Liver (tissue), 9 donors: ENCODE measurements around the gene SUGCT. TPM values are rescaled to one million over a fixed set of nuclear protein-coding genes. Genes with fewer than 3 reads are reported as not detected.

ENCODE experiments used
- DNase-seq: peaks from one replicate; pipeline ENCODE4 v3.0.0-alpha.2; 2017; ENCODE audit warnings: low spot score
- H3K27ac ChIP-seq, 2 donors: one replicate each; pipeline ENCODE4 v1.7.0; 2013; ENCODE audit warnings: inconsistent platforms in 2 of 2, low read length in 2 of 2, control low read depth in 1 of 2, low read depth in 1 of 2, mild to moderate bottlenecking in 1 of 2
- H3K27me3 ChIP-seq, 4 donors: one replicate each; pipeline versions ENCODE4 v1.6.1 to v1.7.0; 2013; ENCODE audit warnings: low read length in 3 of 4, inconsistent platforms in 1 of 4, mild to moderate bottlenecking in 1 of 4, moderate library complexity in 1 of 4; ENCODE audit not compliant: control insufficient read depth in 4 of 4, insufficient read depth in 4 of 4
- H3K36me3 ChIP-seq, 4 donors: one replicate each; pipeline versions ENCODE4 v1.6.1 to v1.7.0; 2013; ENCODE audit warnings: low read length in 3 of 4, mild to moderate bottlenecking in 3 of 4, low read depth in 1 of 4, moderate library complexity in 1 of 4; ENCODE audit not compliant: control insufficient read depth in 4 of 4, insufficient read depth in 3 of 4
- H3K4me1 ChIP-seq, 4 donors: one replicate each; pipeline versions ENCODE4 v1.6.1 to v1.7.0; 2013; ENCODE audit warnings: low read length in 3 of 4, mild to moderate bottlenecking in 3 of 4, moderate library complexity in 1 of 4; ENCODE audit not compliant: control insufficient read depth in 4 of 4, insufficient read depth in 4 of 4
- H3K4me3 ChIP-seq, 3 donors: one replicate each; pipeline versions ENCODE4 v1.6.1 to v1.7.0; 2013; ENCODE audit warnings: low read length in 3 of 3, control low read depth in 1 of 3, low read depth in 1 of 3, mild to moderate bottlenecking in 1 of 3
- H3K9ac ChIP-seq, 2 donors: one replicate each; pipeline ENCODE4 v1.7.0; 2013; ENCODE audit warnings: low read length in 2 of 2, mild to moderate bottlenecking in 2 of 2, moderate library complexity in 2 of 2, control low read depth in 1 of 2, low read depth in 1 of 2
- H3K9me3 ChIP-seq, 4 donors: one replicate each; pipeline versions ENCODE4 v1.6.1 to v1.7.0; 2013; ENCODE audit warnings: low read length in 3 of 4; ENCODE audit not compliant: control insufficient read depth in 4 of 4
- EGR1 ChIP-seq, 2 donors: IDR thresholded peaks; 2 replicates each; pipeline ENCODE4 v1.6.1; 2016 to 2018; ENCODE audit warnings: antibody characterized with exemption in 2 of 2, low read depth in 2 of 2
- FOXA1 ChIP-seq: IDR thresholded peaks from 2 replicates; pipeline ENCODE4 v1.6.1; 2016; ENCODE audit warnings: antibody characterized with exemption
- FOXA2 ChIP-seq: IDR thresholded peaks from 2 replicates; pipeline ENCODE4 v1.6.1; 2016; ENCODE audit warnings: antibody characterized with exemption
- GABPA ChIP-seq, 2 donors: IDR thresholded peaks in 1 of 2; conservative IDR thresholded peaks in 1 of 2; 2 replicates each; pipeline ENCODE4 v1.6.1; 2016; ENCODE audit warnings: antibody characterized with exemption in 2 of 2, mild to moderate bottlenecking in 1 of 2, moderate library complexity in 1 of 2
- HNF4A ChIP-seq, 2 donors: conservative IDR thresholded peaks; 2 replicates each; pipeline ENCODE4 v1.6.1; 2016; ENCODE audit warnings: antibody characterized with exemption in 2 of 2, mild to moderate bottlenecking in 2 of 2
- HNF4G ChIP-seq: IDR thresholded peaks from 2 replicates; pipeline ENCODE4 v1.6.1; 2016; ENCODE audit warnings: antibody characterized with exemption
- JUND ChIP-seq, 2 donors: IDR thresholded peaks; 2 replicates each; pipeline ENCODE4 v1.6.1; 2016; ENCODE audit warnings: antibody characterized with exemption in 2 of 2
- NR2F2 ChIP-seq: IDR thresholded peaks from 2 replicates; pipeline ENCODE4 v1.6.1; 2016; ENCODE audit warnings: antibody characterized with exemption
- RAD21 ChIP-seq, 2 donors: IDR thresholded peaks; 2 replicates each; pipeline ENCODE4 v1.6.1; 2016; ENCODE audit warnings: antibody characterized with exemption in 2 of 2, mild to moderate bottlenecking in 2 of 2
- RXRA ChIP-seq, 2 donors: IDR thresholded peaks; 2 replicates each; pipeline ENCODE4 v1.6.1; 2017 to 2018; ENCODE audit warnings: antibody characterized with exemption in 2 of 2, mild to moderate bottlenecking in 1 of 2
- TAF1 ChIP-seq: conservative IDR thresholded peaks from 2 replicates; pipeline ENCODE4 v1.6.1; 2016; ENCODE audit warnings: antibody characterized with exemption, mild to moderate bottlenecking
- YY1 ChIP-seq: IDR thresholded peaks from 2 replicates; pipeline ENCODE4 v1.6.1; 2016; ENCODE audit warnings: antibody characterized with exemption, mild to moderate bottlenecking
- WGBS: extraction: QIAGEN DNeasy Blood & Tissue Kit; methylation state at CpG from one replicate; pipeline ENCODE4 v1.1.7; 2013; 5-methylcytosine and 5-hydroxymethylcytosine counted together
- polyA plus RNA-seq, 2 donors: library from polyadenylated mRNA; stranded (reverse) in 1 of 2; unstranded in 1 of 2; fragments of 200-250 nt in 1 of 2; fragments of >200 nt in 1 of 2; fragmentation: Nextera tagmentation in 1 of 2; extraction: Ambion mirVana in 1 of 2; gene quantifications; one replicate each; pipeline versions ENCODE4 v1.2.1 to v1.2.3, GENCODE V29; 2013 to 2015
- total RNA-seq, 2 donors: library from RNA; depleted of rRNA; stranded (reverse); fragments of >200 nt; gene quantifications; one replicate each; pipeline ENCODE4 v1.2.3, GENCODE V29; 2014
- TF ChIP-seq, protein P1 (sequence below): IDR thresholded peaks from 2 replicates; pipeline ENCODE4 v1.6.1; 2016; ENCODE audit warnings: antibody characterized with exemption, mild to moderate bottlenecking
- TF ChIP-seq, protein P2 (sequence below): IDR thresholded peaks from 2 replicates; pipeline ENCODE4 v1.6.1; 2016; ENCODE audit warnings: antibody characterized with exemption
- TF ChIP-seq, protein P3 (sequence below): IDR thresholded peaks from 2 replicates; pipeline ENCODE4 v1.6.1; 2016; ENCODE audit warnings: antibody characterized with exemption
- TF ChIP-seq, protein P4 (sequence below): fragments of 150-350 bp; IDR thresholded peaks from 2 replicates; pipeline ENCODE4 v1.5.1; 2017; ENCODE audit warnings: improper control_type of control experiment, low read depth, low read length; ENCODE audit not compliant: missing input control
- TF ChIP-seq, protein P5 (sequence below): IDR thresholded peaks from 2 replicates; pipeline ENCODE4 v1.6.1; 2016; ENCODE audit warnings: antibody characterized with exemption
- donor health status: healthy.
- donor health status: healthy.
- donor health status: healthy.
- donor health status: healthy.
- donor health status: healthy.

SUGCT gene
- total and polyA plus RNA-seq, 4 donors: 6.2 to 11.9 (median 9.9) TPM

DNA sequence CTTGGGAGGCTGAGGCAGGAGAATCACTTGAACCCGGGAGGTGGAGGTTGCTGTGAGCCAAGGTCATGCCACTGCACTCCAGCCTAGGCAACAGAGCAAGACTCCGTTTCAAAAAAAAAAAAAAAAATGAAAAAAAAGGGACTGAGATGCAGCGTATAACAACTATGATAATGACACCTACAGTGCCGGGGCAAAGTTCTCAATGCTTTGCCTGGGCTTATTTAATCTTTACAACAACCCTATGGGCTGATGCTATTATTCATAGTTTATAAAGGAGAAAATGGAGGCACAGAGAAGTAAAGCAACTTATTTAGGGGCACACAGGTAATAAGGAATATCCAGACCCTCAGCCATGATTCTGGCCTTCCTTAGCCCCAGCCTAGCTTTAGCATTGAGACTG is 47.6 kb downstream of the SUGCT start:
- Histone ChIP-seq H3K36me3 (peaks cover 0 to 2% (median 0%) of the 10 kb centered on the region in 4 donors), H3K27me3 (no peaks in the 10 kb centered on the region), H3K9me3 (no peaks in the 10 kb centered on the region), H3K9ac (no peak overlapping the region), H3K4me3 (no peak overlapping the region), H3K4me1 (no peaks in the 10 kb centered on the region), H3K27ac (no peak overlapping the region)
- TF ChIP-seq YY1: no peak
- TF ChIP-seq RXRA (IDR thresholded peaks at IDR 0.05): no peak
- TF ChIP-seq, protein P1, sequence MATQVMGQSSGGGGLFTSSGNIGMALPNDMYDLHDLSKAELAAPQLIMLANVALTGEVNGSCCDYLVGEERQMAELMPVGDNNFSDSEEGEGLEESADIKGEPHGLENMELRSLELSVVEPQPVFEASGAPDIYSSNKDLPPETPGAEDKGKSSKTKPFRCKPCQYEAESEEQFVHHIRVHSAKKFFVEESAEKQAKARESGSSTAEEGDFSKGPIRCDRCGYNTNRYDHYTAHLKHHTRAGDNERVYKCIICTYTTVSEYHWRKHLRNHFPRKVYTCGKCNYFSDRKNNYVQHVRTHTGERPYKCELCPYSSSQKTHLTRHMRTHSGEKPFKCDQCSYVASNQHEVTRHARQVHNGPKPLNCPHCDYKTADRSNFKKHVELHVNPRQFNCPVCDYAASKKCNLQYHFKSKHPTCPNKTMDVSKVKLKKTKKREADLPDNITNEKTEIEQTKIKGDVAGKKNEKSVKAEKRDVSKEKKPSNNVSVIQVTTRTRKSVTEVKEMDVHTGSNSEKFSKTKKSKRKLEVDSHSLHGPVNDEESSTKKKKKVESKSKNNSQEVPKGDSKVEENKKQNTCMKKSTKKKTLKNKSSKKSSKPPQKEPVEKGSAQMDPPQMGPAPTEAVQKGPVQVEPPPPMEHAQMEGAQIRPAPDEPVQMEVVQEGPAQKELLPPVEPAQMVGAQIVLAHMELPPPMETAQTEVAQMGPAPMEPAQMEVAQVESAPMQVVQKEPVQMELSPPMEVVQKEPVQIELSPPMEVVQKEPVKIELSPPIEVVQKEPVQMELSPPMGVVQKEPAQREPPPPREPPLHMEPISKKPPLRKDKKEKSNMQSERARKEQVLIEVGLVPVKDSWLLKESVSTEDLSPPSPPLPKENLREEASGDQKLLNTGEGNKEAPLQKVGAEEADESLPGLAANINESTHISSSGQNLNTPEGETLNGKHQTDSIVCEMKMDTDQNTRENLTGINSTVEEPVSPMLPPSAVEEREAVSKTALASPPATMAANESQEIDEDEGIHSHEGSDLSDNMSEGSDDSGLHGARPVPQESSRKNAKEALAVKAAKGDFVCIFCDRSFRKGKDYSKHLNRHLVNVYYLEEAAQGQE: no peak
- TF ChIP-seq FOXA1: no peak
- TF ChIP-seq, protein P2, sequence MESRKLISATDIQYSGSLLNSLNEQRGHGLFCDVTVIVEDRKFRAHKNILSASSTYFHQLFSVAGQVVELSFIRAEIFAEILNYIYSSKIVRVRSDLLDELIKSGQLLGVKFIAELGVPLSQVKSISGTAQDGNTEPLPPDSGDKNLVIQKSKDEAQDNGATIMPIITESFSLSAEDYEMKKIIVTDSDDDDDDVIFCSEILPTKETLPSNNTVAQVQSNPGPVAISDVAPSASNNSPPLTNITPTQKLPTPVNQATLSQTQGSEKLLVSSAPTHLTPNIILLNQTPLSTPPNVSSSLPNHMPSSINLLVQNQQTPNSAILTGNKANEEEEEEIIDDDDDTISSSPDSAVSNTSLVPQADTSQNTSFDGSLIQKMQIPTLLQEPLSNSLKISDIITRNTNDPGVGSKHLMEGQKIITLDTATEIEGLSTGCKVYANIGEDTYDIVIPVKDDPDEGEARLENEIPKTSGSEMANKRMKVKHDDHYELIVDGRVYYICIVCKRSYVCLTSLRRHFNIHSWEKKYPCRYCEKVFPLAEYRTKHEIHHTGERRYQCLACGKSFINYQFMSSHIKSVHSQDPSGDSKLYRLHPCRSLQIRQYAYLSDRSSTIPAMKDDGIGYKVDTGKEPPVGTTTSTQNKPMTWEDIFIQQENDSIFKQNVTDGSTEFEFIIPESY: no peak
- TF ChIP-seq, protein P3, sequence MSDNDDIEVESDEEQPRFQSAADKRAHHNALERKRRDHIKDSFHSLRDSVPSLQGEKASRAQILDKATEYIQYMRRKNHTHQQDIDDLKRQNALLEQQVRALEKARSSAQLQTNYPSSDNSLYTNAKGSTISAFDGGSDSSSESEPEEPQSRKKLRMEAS: no peak
- TF ChIP-seq, protein P4, sequence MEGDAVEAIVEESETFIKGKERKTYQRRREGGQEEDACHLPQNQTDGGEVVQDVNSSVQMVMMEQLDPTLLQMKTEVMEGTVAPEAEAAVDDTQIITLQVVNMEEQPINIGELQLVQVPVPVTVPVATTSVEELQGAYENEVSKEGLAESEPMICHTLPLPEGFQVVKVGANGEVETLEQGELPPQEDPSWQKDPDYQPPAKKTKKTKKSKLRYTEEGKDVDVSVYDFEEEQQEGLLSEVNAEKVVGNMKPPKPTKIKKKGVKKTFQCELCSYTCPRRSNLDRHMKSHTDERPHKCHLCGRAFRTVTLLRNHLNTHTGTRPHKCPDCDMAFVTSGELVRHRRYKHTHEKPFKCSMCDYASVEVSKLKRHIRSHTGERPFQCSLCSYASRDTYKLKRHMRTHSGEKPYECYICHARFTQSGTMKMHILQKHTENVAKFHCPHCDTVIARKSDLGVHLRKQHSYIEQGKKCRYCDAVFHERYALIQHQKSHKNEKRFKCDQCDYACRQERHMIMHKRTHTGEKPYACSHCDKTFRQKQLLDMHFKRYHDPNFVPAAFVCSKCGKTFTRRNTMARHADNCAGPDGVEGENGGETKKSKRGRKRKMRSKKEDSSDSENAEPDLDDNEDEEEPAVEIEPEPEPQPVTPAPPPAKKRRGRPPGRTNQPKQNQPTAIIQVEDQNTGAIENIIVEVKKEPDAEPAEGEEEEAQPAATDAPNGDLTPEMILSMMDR: no peak
- TF ChIP-seq HNF4A (conservative IDR thresholded peaks at IDR 0.05): no peak
- TF ChIP-seq FOXA2: no peak
- TF ChIP-seq EGR1 (IDR thresholded peaks at IDR 0.05; ENCODE audit: low read depth in 2 of 2): no peak
- no peak for TF ChIP-seq JUND (IDR thresholded peaks at IDR 0.05)
- no peak for TF ChIP-seq GABPA (IDR thresholded peaks at IDR 0.05 in 1 of 2, conservative IDR thresholded peaks at IDR 0.05 in 1 of 2)
- TF ChIP-seq, protein P5, sequence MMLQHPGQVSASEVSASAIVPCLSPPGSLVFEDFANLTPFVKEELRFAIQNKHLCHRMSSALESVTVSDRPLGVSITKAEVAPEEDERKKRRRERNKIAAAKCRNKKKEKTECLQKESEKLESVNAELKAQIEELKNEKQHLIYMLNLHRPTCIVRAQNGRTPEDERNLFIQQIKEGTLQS: no peak
- no peak for TF ChIP-seq NR2F2
- TF ChIP-seq HNF4G: no peak
- no peak for TF ChIP-seq RAD21 (IDR thresholded peaks at IDR 0.05)
- no peak for DNase-seq
- WGBS: 91% methylated on average over 4 of the region's 4 CpGs

DNA sequence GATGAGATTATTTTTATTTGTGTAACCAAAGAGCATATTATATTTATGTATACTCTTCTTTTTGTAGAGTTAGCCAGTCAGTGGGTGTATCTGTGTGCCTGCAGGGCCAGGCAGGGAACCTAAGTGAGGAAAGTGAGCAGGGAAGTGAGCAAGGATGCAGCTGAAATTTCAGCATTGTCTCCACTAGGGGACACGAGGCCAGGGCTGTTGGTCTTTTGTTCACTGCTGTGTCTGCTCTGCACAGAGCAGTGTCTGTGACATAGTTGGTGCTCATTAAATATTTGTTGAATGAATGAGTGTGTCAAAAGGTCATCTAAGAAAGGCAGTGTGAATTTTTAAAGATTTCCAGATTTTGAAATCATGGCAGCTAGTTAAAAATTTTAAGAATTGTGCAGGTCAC is 51.8 kb downstream of the SUGCT start:
- Histone ChIP-seq H3K9ac (no peak overlapping the region), H3K4me3 (no peak overlapping the region), H3K9me3 (no peaks in the 10 kb centered on the region), H3K4me1 (no peaks in the 10 kb centered on the region), H3K27ac (no peak overlapping the region), H3K36me3 (peaks cover 0 to 4% (median 2%) of the 10 kb centered on the region in 4 donors), H3K27me3 (no peaks in the 10 kb centered on the region)
- no peak for DNase-seq
- WGBS: 86% methylated on average over 1 of the region's 1 CpG
- no peak for TF ChIP-seq TAF1
- TF ChIP-seq JUND (IDR thresholded peaks at IDR 0.05): no peak
- TF ChIP-seq HNF4G: no peak
- TF ChIP-seq, protein P1: no peak
- no peak for TF ChIP-seq GABPA (IDR thresholded peaks at IDR 0.05 in 1 of 2, conservative IDR thresholded peaks at IDR 0.05 in 1 of 2)
- no peak for TF ChIP-seq RXRA (IDR thresholded peaks at IDR 0.05)
- TF ChIP-seq, protein P4: no peak
